PFSK-1 (cell line): Measurements from ENCODE around the gene BANK1.

ENCODE experiments used
- FOXP2 ChIP-seq: optimal IDR thresholded peaks from 2 replicates; pipeline ENCODE3; 2011; ENCODE audit warnings: borderline replicate concordance, control low read depth, inconsistent platforms; ENCODE audit not compliant: insufficient read depth; ENCODE audit errors: extremely low read length, extremely low read depth
- POLR2AphosphoS5 ChIP-seq: IDR thresholded peaks from 2 replicates; pipeline ENCODE4 v1.6.1; 2012; ENCODE audit warnings: low read depth, mild to moderate bottlenecking, control low read depth, low read length, moderate library complexity
- REST ChIP-seq, 2 experiments: IDR thresholded peaks; 2 replicates each; pipeline versions ENCODE4 v1.6.1 to v1.8.0; 2011 to 2012; ENCODE audit warnings: low read depth in 2 of 2, low read length in 2 of 2, control low read depth in 1 of 2, inconsistent platforms in 1 of 2, mild to moderate bottlenecking in 1 of 2, moderate library complexity in 1 of 2; ENCODE audit not compliant: insufficient read depth in 1 of 2
- SIN3A ChIP-seq: IDR thresholded peaks from 2 replicates; pipeline ENCODE4 v1.6.1; 2012; ENCODE audit warnings: mild to moderate bottlenecking, low read length, moderate library complexity, borderline replicate concordance; ENCODE audit not compliant: insufficient read depth
- TAF1 ChIP-seq: IDR thresholded peaks from 2 replicates; pipeline ENCODE4 v1.6.1; 2012; ENCODE audit warnings: low read length, control low read depth, borderline replicate concordance; ENCODE audit not compliant: insufficient read depth

GRCh38 chr4:102080184-102080583 lies 289.7 kb downstream of the BANK1 start:
- TF ChIP-seq POLR2AphosphoS5 (no peak), TAF1 (no peak), SIN3A (no peak), REST (IDR thresholded peaks at IDR 0.05; ENCODE audit: insufficient read depth in 1 of 2, low read depth in 2 of 2, low read length in 2 of 2) (no peak), FOXP2 (no peak)
